PC-9 (cell line): ENCODE data around the gene ADARB2. TPM values are rescaled to one million over a fixed set of nuclear protein-coding genes. Genes with fewer than 3 reads are reported as not detected.
"Not testable (repeated sequence)": the region's sequence is repeated elsewhere in the genome, so short reads cannot be mapped to it uniquely, and the experiment has no call there.

ENCODE experiments used
- BruUV-seq: library from RNA; stranded (reverse); fragments of 400-500 nt; replicated peaks from 2 replicates; lab custom pipeline; 2021; lab: Mats Ljungman, UMichigan
- CTCF ChIA-PET: fragments of 300-600 bp; sonication (Branson Sonifier 250); formaldehyde crosslinking; loops from one replicate; lab custom pipeline; 2022; ENCODE audit warnings: antibody characterized with exemption; lab: Charles Lee
- POLR2A ChIA-PET: fragments of 300-600 bp; sonication (Branson Sonifier 250); formaldehyde crosslinking; loops from one replicate; lab custom pipeline; 2022; ENCODE audit warnings: antibody characterized with exemption; ENCODE audit not compliant: unreplicated experiment; lab: Charles Lee
- DNase-seq, 2 experiments: peaks; one replicate each; pipeline versions ENCODE4 v3.0.0 to v3.0.0-alpha.2; 2015 to 2022; ENCODE audit warnings: mixed read lengths in 1 of 2
- H2AFZ ChIP-seq: fragments of 200-600 bp; sonication (generic); 2 replicates; pipeline ENCODE4 v1.8.1; 2017; ENCODE audit warnings: antibody characterized with exemption
- H3F3A ChIP-seq: fragments of 200-600 bp; sonication (generic); 2 replicates; pipeline ENCODE4 v1.8.1; 2017; ENCODE audit warnings: antibody characterized with exemption, mild to moderate bottlenecking, low read depth; ENCODE audit not compliant: insufficient read depth
- H3K27ac ChIP-seq: fragments of 200-600 bp; sonication (generic); 2 replicates; pipeline ENCODE4 v1.6.1; 2016; ENCODE audit warnings: mixed run types
- H3K27me3 ChIP-seq: fragments of 200-600 bp; sonication (generic); 2 replicates; pipeline ENCODE4 v1.6.1; 2016; ENCODE audit warnings: low read depth, mixed run types; ENCODE audit not compliant: insufficient read depth
- H3K36me3 ChIP-seq: fragments of 200-600 bp; sonication (generic); 2 replicates; pipeline ENCODE4 v1.6.1; 2016; ENCODE audit warnings: low read depth, mixed run types
- H3K4me1 ChIP-seq: fragments of 200-600 bp; sonication (generic); replicated peaks from 2 replicates; pipeline ENCODE4 v1.6.1; 2016; ENCODE audit warnings: mixed run types; ENCODE audit not compliant: insufficient read depth
- H3K4me2 ChIP-seq: fragments of 200-600 bp; sonication (generic); 2 replicates; pipeline ENCODE4 v1.6.1; 2017; ENCODE audit warnings: mixed run types
- H3K4me3 ChIP-seq: fragments of 200-600 bp; sonication (generic); 2 replicates; pipeline ENCODE4 v1.6.1; 2016; ENCODE audit warnings: mixed run types
- H3K79me2 ChIP-seq: fragments of 200-600 bp; sonication (generic); 2 replicates; pipeline ENCODE4 v1.6.1; 2017; ENCODE audit warnings: low read depth, mixed run types
- H3K9me2 ChIP-seq: fragments of 200-600 bp; sonication (generic); 2 replicates; pipeline ENCODE4 v1.8.1; 2017; ENCODE audit warnings: mild to moderate bottlenecking; ENCODE audit not compliant: insufficient read depth
- H3K9me3 ChIP-seq: fragments of 200-600 bp; sonication (generic); 2 replicates; pipeline ENCODE4 v1.8.1; 2016; ENCODE audit warnings: low read depth; ENCODE audit not compliant: insufficient read depth
- H4K20me1 ChIP-seq: fragments of 200-600 bp; sonication (generic); 2 replicates; pipeline ENCODE4 v1.8.1; 2017; ENCODE audit not compliant: insufficient read depth
- CTCF ChIP-seq: fragments of 200-600 bp; sonication (generic); conservative IDR thresholded peaks from 2 replicates; pipeline ENCODE4 v1.6.1; 2017; ENCODE audit warnings: mixed run types, antibody characterized with exemption, mild to moderate bottlenecking, moderate library complexity
- EZH2 ChIP-seq: fragments of 200-600 bp; sonication (generic); IDR thresholded peaks from 2 replicates; pipeline ENCODE4 v1.8.0; 2017; ENCODE audit warnings: antibody characterized with exemption, low read depth
- intact Hi-C: fragments of 100-400 bp; cut with micrococcal nuclease; formaldehyde crosslinking; loops from one replicate; pipeline ENCODE4 v1.10.0; 2022; ENCODE audit not compliant: unreplicated experiment
- total RNA-seq: library from RNA; stranded (reverse); gene quantifications from 2 replicates; pipeline ENCODE4 v1.2.3, GENCODE V29; 2021

ADARB2 gene
- total RNA-seq, 1 experiment from 2014 or later: not detected

GRCh38 chr10:1625079-1625478 lies 112.2 kb downstream of the ADARB2 start:
- CTCF ChIA-PET: no interaction called here
- H3F3A ChIP-seq: no peaks in the 10 kb centered on the region
- H2AFZ ChIP-seq: no peak overlapping the region
- H3K27ac ChIP-seq: no peak overlapping the region
- TF ChIP-seq CTCF: no peak
- no peak for TF ChIP-seq EZH2
- no peaks in the 10 kb centered on the region for H3K9me3 ChIP-seq
- H3K27me3 ChIP-seq: peaks cover 58% of the 10 kb centered on the region
- no peaks in the 10 kb centered on the region for H3K9me2 ChIP-seq
- H3K4me2 ChIP-seq: no peak overlapping the region
- intact Hi-C loops: no loop called here
- H3K79me2 ChIP-seq: no peaks in the 10 kb centered on the region
- no peak for DNase-seq
- BruUV-seq: no TSS peak
- H4K20me1 ChIP-seq: no peaks in the 10 kb centered on the region
- H3K4me3 ChIP-seq: no peak overlapping the region
- POLR2A ChIA-PET: no interaction called here
- H3K36me3 ChIP-seq: no peaks in the 10 kb centered on the region
- H3K4me1 ChIP-seq: no peaks in the 10 kb centered on the region

GRCh38 chr10:1624240-1624639 lies 113.1 kb downstream of the ADARB2 start:
- Histone ChIP-seq H3K27me3 (peaks cover 52% of the 10 kb centered on the region), H3K4me1 (no peaks in the 10 kb centered on the region), H3K4me2 (no peak overlapping the region), H3K36me3 (no peaks in the 10 kb centered on the region), H3K9me2 (no peaks in the 10 kb centered on the region), H3K27ac (no peak overlapping the region), H4K20me1 (no peaks in the 10 kb centered on the region), H3K79me2 (no peaks in the 10 kb centered on the region), H3K4me3 (no peak overlapping the region), H3F3A (no peaks in the 10 kb centered on the region), H2AFZ (no peak overlapping the region), H3K9me3 (no peaks in the 10 kb centered on the region)
- no peak for DNase-seq
- CTCF ChIA-PET: no interaction called here
- POLR2A ChIA-PET: no interaction called here
- TF ChIP-seq EZH2 (no peak), CTCF (no peak)
- BruUV-seq: no TSS peak
- intact Hi-C loops: no loop called here

GRCh38 chr10:1620803-1621202 lies 116.5 kb downstream of the ADARB2 start:
- no TSS peak for BruUV-seq
- no peak overlapping the region for H3K4me3 ChIP-seq
- H3K79me2 ChIP-seq: no peaks in the 10 kb centered on the region
- no peaks in the 10 kb centered on the region for H3K9me3 ChIP-seq
- no peaks in the 10 kb centered on the region for H3F3A ChIP-seq
- no peak overlapping the region for H2AFZ ChIP-seq
- no peaks in the 10 kb centered on the region for H3K36me3 ChIP-seq
- ChIA-PET CTCF (no interaction called here), POLR2A (no interaction called here)
- no peak overlapping the region for H3K4me2 ChIP-seq
- H3K27ac ChIP-seq: no peak overlapping the region
- no peaks in the 10 kb centered on the region for H3K4me1 ChIP-seq
- peaks cover 33% of the 10 kb centered on the region for H3K27me3 ChIP-seq
- no peak for TF ChIP-seq EZH2
- no peak for TF ChIP-seq CTCF
- DNase-seq: no peak
- no peaks in the 10 kb centered on the region for H3K9me2 ChIP-seq
- no peaks in the 10 kb centered on the region for H4K20me1 ChIP-seq
- intact Hi-C loops: no loop called here

- H3K4me2 ChIP-seq, H3K36me3 ChIP-seq, H3F3A ChIP-seq, H3K4me1 ChIP-seq, H3K9me3 ChIP-seq, DNase-seq, H4K20me1 ChIP-seq, POLR2A ChIA-PET, H3K9me2 ChIP-seq, H3K4me3 ChIP-seq, intact Hi-C loops, H2AFZ ChIP-seq, CTCF ChIA-PET, H3K27ac ChIP-seq, BruUV-seq, H3K79me2 ChIP-seq: not testable (repeated sequence)
- peaks cover 37% of the 10 kb centered on the region for H3K27me3 ChIP-seq
Observed at GRCh38 chr10:1617376-1618317, 119.7 kb downstream of the ADARB2 start.

GRCh38 chr10:1616701-1617100 lies 120.6 kb downstream of the ADARB2 start:
- not testable (repeated sequence) for BruUV-seq, H3F3A ChIP-seq

More at GRCh38 chr10:1616701-1617100, 120.6 kb downstream of the ADARB2 start:
- H3K27ac ChIP-seq, DNase-seq, intact Hi-C loops, CTCF ChIA-PET, H4K20me1 ChIP-seq, H3K9me2 ChIP-seq, H3K9me3 ChIP-seq, H3K4me1 ChIP-seq, H3K4me2 ChIP-seq, H3K79me2 ChIP-seq, H3K36me3 ChIP-seq, H2AFZ ChIP-seq, H3K4me3 ChIP-seq, POLR2A ChIA-PET: not testable (repeated sequence)
- peaks cover 42% of the 10 kb centered on the region for H3K27me3 ChIP-seq
